ENCODE measurements around the gene TLX1.
A peak's percentile ranks its signal among the peaks of the same experiment; 100 is the strongest.

TLX1 gene

GRCh38 chr10:101155896-101156295 is 24.8 kb downstream of the TLX1 start:
- no peak for DNase-seq (ENCODE audit: low read depth)
- H3K4me3 ChIP-seq (ENCODE audit: low read depth, low read length) = no peak overlapping the region
- TF ChIP-seq MYC (IDR thresholded peaks at IDR 0.05; ENCODE audit: low read depth, low read length) (no peak), MAX (IDR thresholded peaks at IDR 0.05; ENCODE audit: low read depth, low read length) (no peak), CTCF (IDR thresholded peaks at IDR 0.05; ENCODE audit: low read depth, low read length) (no peak), POLR2A (IDR thresholded peaks at IDR 0.05; ENCODE audit: extremely low read depth, insufficient read length) (no peak)

GRCh38 chr10:101157756-101158458 is 26.8 kb downstream of the TLX1 start:
- DNase-seq (ENCODE audit: low read depth) = no peak
- no peak overlapping the region for H3K4me3 ChIP-seq (ENCODE audit: low read depth, low read length)
- TF ChIP-seq MAX (IDR thresholded peaks at IDR 0.05; ENCODE audit: low read depth, low read length) (no peak), CTCF (IDR thresholded peaks at IDR 0.05; ENCODE audit: low read depth, low read length) (no peak), MYC (IDR thresholded peaks at IDR 0.05; ENCODE audit: low read depth, low read length) (no peak), POLR2A (IDR thresholded peaks at IDR 0.05; ENCODE audit: extremely low read depth, insufficient read length) (no peak)

- TF ChIP-seq POLR2A (IDR thresholded peaks at IDR 0.05; ENCODE audit: extremely low read depth, insufficient read length) (no peak), MAX (IDR thresholded peaks at IDR 0.05; ENCODE audit: low read depth, low read length) (no peak), MYC (IDR thresholded peaks at IDR 0.05; ENCODE audit: low read depth, low read length) (no peak), CTCF (IDR thresholded peaks at IDR 0.05; ENCODE audit: low read depth, low read length) (no peak)
- DNase-seq (ENCODE audit: low read depth) = no peak
- H3K4me3 ChIP-seq (ENCODE audit: low read depth, low read length) = no peak overlapping the region
Observed at GRCh38 chr10:101158459-101159058, 27.5 kb downstream of the TLX1 start.

GRCh38 chr10:101161494-101162299 is 30.6 kb downstream of the TLX1 start:
- no peak overlapping the region for H3K4me3 ChIP-seq (ENCODE audit: low read depth, low read length)
- DNase-seq (ENCODE audit: low read depth) = peak; percentile 81
- TF ChIP-seq CTCF (IDR thresholded peaks at IDR 0.05; ENCODE audit: low read depth, low read length) (peak; percentile 97), MYC (IDR thresholded peaks at IDR 0.05; ENCODE audit: low read depth, low read length) (no peak), MAX (IDR thresholded peaks at IDR 0.05; ENCODE audit: low read depth, low read length) (no peak), POLR2A (IDR thresholded peaks at IDR 0.05; ENCODE audit: extremely low read depth, insufficient read length) (no peak)

GRCh38 chr10:101162677-101163076 is 31.6 kb downstream of the TLX1 start:
- DNase-seq (ENCODE audit: low read depth) = no peak
- TF ChIP-seq POLR2A (IDR thresholded peaks at IDR 0.05; ENCODE audit: extremely low read depth, insufficient read length) = no peak
- no peak for TF ChIP-seq CTCF (IDR thresholded peaks at IDR 0.05; ENCODE audit: low read depth, low read length)
- TF ChIP-seq MAX (IDR thresholded peaks at IDR 0.05; ENCODE audit: low read depth, low read length) = no peak
- no peak for TF ChIP-seq MYC (IDR thresholded peaks at IDR 0.05; ENCODE audit: low read depth, low read length)
- H3K4me3 ChIP-seq (ENCODE audit: low read depth, low read length) = no peak overlapping the region

Measured in NB4 (cell line).